H1 (cell line): ENCODE data around the gene SLC39A11. TPM values are rescaled to one million over a fixed set of nuclear protein-coding genes. Genes with fewer than 3 reads are reported as not detected.

Source experiments
- JUND ChIP-seq: IDR thresholded peaks from 2 replicates; pipeline ENCODE4 v1.6.1; 2011; ENCODE audit warnings: mild to moderate bottlenecking, improper control_type of control experiment, low read length
- SIRT6 ChIP-seq: IDR thresholded peaks from one replicate; pipeline ENCODE4 v1.7.1; 2012; ENCODE audit warnings: low read length, inconsistent platforms
- TAF1 ChIP-seq: IDR thresholded peaks from 2 replicates; pipeline ENCODE4 v1.6.1; 2011; ENCODE audit warnings: mild to moderate bottlenecking, low read depth, low read length
- TBP ChIP-seq: IDR thresholded peaks from 2 replicates; pipeline ENCODE4 v1.6.1; 2011; ENCODE audit warnings: low read depth, low read length, improper control_type of control experiment
- polyA plus RNA-seq, 7 experiments: library from polyadenylated mRNA; depleted of rRNA in 3 of 7; stranded (reverse) in 5 of 7; unstranded in 2 of 7; fragments of >200 nt in 5 of 7; fragments of 200-250 nt in 2 of 7; gene quantifications; 1 replicate in 5 of 7; 2 replicates in 1 of 7; 4 replicates in 1 of 7; pipeline versions ENCODE4 v1.2.1 to v1.2.3, GENCODE V29; 2011 to 2013; ENCODE audit warnings: missing spikeins in 2 of 7, mixed read lengths in 2 of 7
- total RNA-seq: library from RNA; stranded (reverse); fragmentation: NEBNext Ultra II Directional; extraction: Animal tissue kit (Norgen Biotek cat#: 25700); gene quantifications from 2 replicates; pipeline ENCODE4 v1.2.1, GENCODE V29; 2021
- TF ChIP-seq, protein P1 (sequence below): fragments of 300-600 bp; sonication (generic); IDR thresholded peaks from 2 replicates; pipeline ENCODE4 v1.7.1; 2012; ENCODE audit warnings: low read length, moderate library complexity, mild to moderate bottlenecking, inconsistent platforms; ENCODE audit not compliant: insufficient replicate concordance

Gene SLC39A11
- total and polyA plus RNA-seq, 2 of the 8 experiments (the other 6 are each of a cell fraction or from before 2014, with no cell fraction given) = 12.2 to 19.6 TPM

DNA sequence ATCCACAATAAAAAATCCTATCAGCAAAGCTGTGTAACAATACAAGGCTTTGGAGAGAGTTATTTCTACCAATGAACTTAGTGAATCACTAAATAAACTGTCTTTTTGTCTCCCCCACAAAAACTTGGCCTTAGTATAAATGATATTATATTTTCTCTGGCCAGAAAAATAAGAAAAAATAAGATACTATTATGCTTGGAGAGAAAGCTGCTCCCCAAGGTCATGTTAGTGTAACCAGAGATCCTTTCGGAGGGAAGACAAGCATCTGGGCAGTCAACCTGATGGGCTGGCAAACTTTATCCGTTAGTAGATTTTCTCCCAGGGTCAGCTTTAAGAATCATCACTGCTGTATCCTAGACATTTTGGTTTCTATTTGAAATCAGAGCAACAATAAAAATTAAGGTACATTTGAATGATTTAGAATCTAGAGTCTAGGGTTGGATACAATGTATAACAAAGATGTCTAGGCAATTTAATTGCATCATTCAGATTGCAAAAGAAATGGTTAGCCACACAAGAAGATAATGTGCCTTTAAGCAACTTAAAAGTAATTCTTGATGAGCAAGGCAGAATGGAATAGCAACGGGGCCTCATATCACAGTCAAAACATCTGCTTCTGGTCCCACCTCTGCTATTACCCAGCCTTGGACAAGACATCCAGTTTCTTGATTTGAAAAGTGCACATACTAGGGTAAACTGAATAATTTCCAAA lies 280.4 kb downstream of the SLC39A11 start (continued):
- TF ChIP-seq, protein P1, sequence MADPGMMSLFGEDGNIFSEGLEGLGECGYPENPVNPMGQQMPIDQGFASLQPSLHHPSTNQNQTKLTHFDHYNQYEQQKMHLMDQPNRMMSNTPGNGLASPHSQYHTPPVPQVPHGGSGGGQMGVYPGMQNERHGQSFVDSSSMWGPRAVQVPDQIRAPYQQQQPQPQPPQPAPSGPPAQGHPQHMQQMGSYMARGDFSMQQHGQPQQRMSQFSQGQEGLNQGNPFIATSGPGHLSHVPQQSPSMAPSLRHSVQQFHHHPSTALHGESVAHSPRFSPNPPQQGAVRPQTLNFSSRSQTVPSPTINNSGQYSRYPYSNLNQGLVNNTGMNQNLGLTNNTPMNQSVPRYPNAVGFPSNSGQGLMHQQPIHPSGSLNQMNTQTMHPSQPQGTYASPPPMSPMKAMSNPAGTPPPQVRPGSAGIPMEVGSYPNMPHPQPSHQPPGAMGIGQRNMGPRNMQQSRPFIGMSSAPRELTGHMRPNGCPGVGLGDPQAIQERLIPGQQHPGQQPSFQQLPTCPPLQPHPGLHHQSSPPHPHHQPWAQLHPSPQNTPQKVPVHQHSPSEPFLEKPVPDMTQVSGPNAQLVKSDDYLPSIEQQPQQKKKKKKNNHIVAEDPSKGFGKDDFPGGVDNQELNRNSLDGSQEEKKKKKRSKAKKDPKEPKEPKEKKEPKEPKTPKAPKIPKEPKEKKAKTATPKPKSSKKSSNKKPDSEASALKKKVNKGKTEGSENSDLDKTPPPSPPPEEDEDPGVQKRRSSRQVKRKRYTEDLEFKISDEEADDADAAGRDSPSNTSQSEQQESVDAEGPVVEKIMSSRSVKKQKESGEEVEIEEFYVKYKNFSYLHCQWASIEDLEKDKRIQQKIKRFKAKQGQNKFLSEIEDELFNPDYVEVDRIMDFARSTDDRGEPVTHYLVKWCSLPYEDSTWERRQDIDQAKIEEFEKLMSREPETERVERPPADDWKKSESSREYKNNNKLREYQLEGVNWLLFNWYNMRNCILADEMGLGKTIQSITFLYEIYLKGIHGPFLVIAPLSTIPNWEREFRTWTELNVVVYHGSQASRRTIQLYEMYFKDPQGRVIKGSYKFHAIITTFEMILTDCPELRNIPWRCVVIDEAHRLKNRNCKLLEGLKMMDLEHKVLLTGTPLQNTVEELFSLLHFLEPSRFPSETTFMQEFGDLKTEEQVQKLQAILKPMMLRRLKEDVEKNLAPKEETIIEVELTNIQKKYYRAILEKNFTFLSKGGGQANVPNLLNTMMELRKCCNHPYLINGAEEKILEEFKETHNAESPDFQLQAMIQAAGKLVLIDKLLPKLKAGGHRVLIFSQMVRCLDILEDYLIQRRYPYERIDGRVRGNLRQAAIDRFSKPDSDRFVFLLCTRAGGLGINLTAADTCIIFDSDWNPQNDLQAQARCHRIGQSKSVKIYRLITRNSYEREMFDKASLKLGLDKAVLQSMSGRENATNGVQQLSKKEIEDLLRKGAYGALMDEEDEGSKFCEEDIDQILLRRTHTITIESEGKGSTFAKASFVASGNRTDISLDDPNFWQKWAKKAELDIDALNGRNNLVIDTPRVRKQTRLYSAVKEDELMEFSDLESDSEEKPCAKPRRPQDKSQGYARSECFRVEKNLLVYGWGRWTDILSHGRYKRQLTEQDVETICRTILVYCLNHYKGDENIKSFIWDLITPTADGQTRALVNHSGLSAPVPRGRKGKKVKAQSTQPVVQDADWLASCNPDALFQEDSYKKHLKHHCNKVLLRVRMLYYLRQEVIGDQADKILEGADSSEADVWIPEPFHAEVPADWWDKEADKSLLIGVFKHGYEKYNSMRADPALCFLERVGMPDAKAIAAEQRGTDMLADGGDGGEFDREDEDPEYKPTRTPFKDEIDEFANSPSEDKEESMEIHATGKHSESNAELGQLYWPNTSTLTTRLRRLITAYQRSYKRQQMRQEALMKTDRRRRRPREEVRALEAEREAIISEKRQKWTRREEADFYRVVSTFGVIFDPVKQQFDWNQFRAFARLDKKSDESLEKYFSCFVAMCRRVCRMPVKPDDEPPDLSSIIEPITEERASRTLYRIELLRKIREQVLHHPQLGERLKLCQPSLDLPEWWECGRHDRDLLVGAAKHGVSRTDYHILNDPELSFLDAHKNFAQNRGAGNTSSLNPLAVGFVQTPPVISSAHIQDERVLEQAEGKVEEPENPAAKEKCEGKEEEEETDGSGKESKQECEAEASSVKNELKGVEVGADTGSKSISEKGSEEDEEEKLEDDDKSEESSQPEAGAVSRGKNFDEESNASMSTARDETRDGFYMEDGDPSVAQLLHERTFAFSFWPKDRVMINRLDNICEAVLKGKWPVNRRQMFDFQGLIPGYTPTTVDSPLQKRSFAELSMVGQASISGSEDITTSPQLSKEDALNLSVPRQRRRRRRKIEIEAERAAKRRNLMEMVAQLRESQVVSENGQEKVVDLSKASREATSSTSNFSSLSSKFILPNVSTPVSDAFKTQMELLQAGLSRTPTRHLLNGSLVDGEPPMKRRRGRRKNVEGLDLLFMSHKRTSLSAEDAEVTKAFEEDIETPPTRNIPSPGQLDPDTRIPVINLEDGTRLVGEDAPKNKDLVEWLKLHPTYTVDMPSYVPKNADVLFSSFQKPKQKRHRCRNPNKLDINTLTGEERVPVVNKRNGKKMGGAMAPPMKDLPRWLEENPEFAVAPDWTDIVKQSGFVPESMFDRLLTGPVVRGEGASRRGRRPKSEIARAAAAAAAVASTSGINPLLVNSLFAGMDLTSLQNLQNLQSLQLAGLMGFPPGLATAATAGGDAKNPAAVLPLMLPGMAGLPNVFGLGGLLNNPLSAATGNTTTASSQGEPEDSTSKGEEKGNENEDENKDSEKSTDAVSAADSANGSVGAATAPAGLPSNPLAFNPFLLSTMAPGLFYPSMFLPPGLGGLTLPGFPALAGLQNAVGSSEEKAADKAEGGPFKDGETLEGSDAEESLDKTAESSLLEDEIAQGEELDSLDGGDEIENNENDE = no peak
- TF ChIP-seq TBP (no peak), JUND (no peak), SIRT6 (no peak), TAF1 (no peak)
- TF ChIP-seq, all 59 proteins: peak for 0
